ENCODE results near the gene TIGAR. TPM values are rescaled to one million over a fixed set of nuclear protein-coding genes. Genes with fewer than 3 reads are reported as not detected.

TIGAR gene
- total and polyA plus RNA-seq, 2 donors (not counting 1 experiment from before 2014, with no cell fraction given), result 2.3 to 6.6 TPM

- Histone ChIP-seq H3K79me2 (ENCODE audit: control insufficient read depth, insufficient read depth, low read length) (peaks cover 96% of the 10 kb centered on the region), H3K9ac (ENCODE audit: low read length) (no peak overlapping the region), H4K20me1 (ENCODE audit: control insufficient read depth, insufficient read depth, low read length, poor library complexity, severe bottlenecking) (peaks cover 49% of the 10 kb centered on the region), H3K27me3 (replicated peaks in 1 of 4; ENCODE audit: control extremely low read depth in 1 of 4, control insufficient read depth in 3 of 4, insufficient read depth in 4 of 4, low read length in 3 of 4) (no peaks in the 10 kb centered on the region), H3K4me1 (ENCODE audit: control insufficient read depth in 2 of 2, insufficient read depth in 2 of 2, low read length in 2 of 2) (peaks cover 24 to 34% of the 10 kb centered on the region in 2 donors), H3K36me3 (replicated peaks in 1 of 2; ENCODE audit: control extremely low read depth in 1 of 2, control insufficient read depth in 1 of 2, extremely low read depth in 1 of 2, insufficient read depth in 2 of 2, low read length in 1 of 2) (peaks cover 0 to 92% of the 10 kb centered on the region in 2 experiments), H3K4me2 (replicated peaks; ENCODE audit: low read depth, low read length, poor library complexity, severe bottlenecking) (peak overlapping the region; percentile 44), H3K9me3 (ENCODE audit: control extremely low read depth in 1 of 3, control insufficient read depth in 2 of 3, insufficient read depth in 1 of 3, low read length in 2 of 3) (no peaks in the 10 kb centered on the region), H3K4me3 (ENCODE audit: control extremely low read depth in 1 of 5, extremely low read depth in 1 of 5, insufficient read depth in 1 of 5, low read depth in 2 of 5, low read length in 4 of 5) (no peak overlapping the region), H2AFZ (ENCODE audit: insufficient read depth, low read depth, low read length, poor library complexity, severe bottlenecking) (no peak overlapping the region), H3K27ac (ENCODE audit: low read length in 2 of 2) (no peak overlapping the region)
- ChIA-PET CTCF (interaction anchor here (0.7 to 5.2 kb wide), 3 partner anchors 11 to 402 kb away, joined by 3 to 32 read pairs (median 8); no protein-coding TSS in a partner anchor), POLR2A (interaction anchor here (0.8 kb wide), 1 partner anchor 19 kb away, joined by 3 read pairs; no protein-coding TSS in a partner anchor)
- DNase-seq (no peak), ATAC-seq (ENCODE audit: low read depth) (no peak)
- H3K9me3 Mint-ChIP-seq (ENCODE audit: insufficient read depth), result no peaks in the 10 kb centered on the region
- 84% methylated on average over 6 of the region's 18 CpGs for WGBS (ENCODE audit: insufficient coverage)
- peak overlapping the region; percentile 6 for H3K27ac Mint-ChIP-seq
- intact Hi-C loops (cut with micrococcal nuclease), result no loop called here
- no peaks in the 10 kb centered on the region for H3K27me3 Mint-ChIP-seq
- no peak overlapping the region for H3K4me3 Mint-ChIP-seq
- TF ChIP-seq CTCF (IDR thresholded peaks at IDR 0.05) (no peak), EZH2 (IDR thresholded peaks at IDR 0.05; ENCODE audit: borderline replicate concordance, insufficient read depth, low read depth, low read length, poor library complexity, severe bottlenecking) (no peak)
- peaks cover 36% of the 10 kb centered on the region for H3K4me1 Mint-ChIP-seq
These were observed 33.4 kb upstream of the TIGAR start for GRCh38 chr12:4287325-4288211.
